Activated T-cell treated with anti-CD3 and anti-CD28 coated beads, Interleukin-2, amount 50 U/mL, for 4 hours (primary cell): ENCODE measurements around the gene CSN2. TPM values are rescaled to one million over a fixed set of nuclear protein-coding genes. Genes with fewer than 3 reads are reported as not detected.
"Not testable (repeated sequence)": the region's sequence is repeated elsewhere in the genome, so short reads cannot be mapped to it uniquely, and the experiment has no call there.

ENCODE experiments used
- ATAC-seq, 2 donors: fragments of 200-7000 bp; cut with Tn5 transposase; one replicate each; pipeline ENCODE4 v1.10.0; 2021
- DNase-seq: peaks from one replicate; pipeline ENCODE4 v3.0.0-alpha.2; 2020
- H3K27me3 Mint-ChIP-seq: one replicate; pipeline ENCODE4 v1.8.0; 2021; ENCODE audit warnings: low read depth, mixed read lengths
- H3K36me3 Mint-ChIP-seq: one replicate; pipeline ENCODE4 v1.8.0; 2022; ENCODE audit warnings: mixed read lengths; ENCODE audit not compliant: insufficient read depth
- H3K4me1 Mint-ChIP-seq: one replicate; pipeline ENCODE4 v1.8.0; 2021; ENCODE audit warnings: low read depth, mixed read lengths
- H3K4me3 Mint-ChIP-seq: one replicate; pipeline ENCODE4 v1.8.0; 2021; ENCODE audit warnings: mild to moderate bottlenecking, moderate library complexity, mixed read lengths
- H3K9me3 Mint-ChIP-seq: one replicate; pipeline ENCODE4 v1.8.0; 2021; ENCODE audit warnings: mixed read lengths
- total RNA-seq, 3 donors: library from RNA; stranded (reverse); gene quantifications; one replicate each; pipeline ENCODE4 v1.2.1, GENCODE V29; 2021

The CSN2 gene
- total RNA-seq, 3 donors from 2014 or later, result not detected

DNA sequence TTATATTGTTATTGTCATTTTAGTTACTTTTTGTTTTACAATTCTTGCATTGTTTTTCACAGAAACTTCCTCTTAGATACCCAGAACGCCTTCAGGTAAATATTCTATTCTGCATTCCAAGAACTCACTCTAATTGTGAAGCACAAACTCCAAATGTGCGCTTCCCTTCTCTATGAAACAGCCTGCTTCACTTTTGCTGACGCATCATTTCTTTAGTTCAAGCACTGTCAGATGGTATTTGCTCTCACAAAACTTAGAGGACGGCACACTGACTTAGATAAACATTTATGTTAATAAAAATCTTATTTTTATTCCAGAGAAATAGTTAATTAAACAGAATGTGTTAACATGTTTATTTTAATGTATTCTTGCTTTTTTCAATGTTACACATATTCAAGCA, 31.4 kb downstream of the CSN2 start:
- ATAC-seq, result no peak
- H3K27me3 Mint-ChIP-seq, result no peaks in the 10 kb centered on the region
- H3K4me1 Mint-ChIP-seq, result no peaks in the 10 kb centered on the region
- no peak for DNase-seq
- no peak overlapping the region for H3K4me3 Mint-ChIP-seq
- no peaks in the 10 kb centered on the region for H3K9me3 Mint-ChIP-seq
- H3K36me3 Mint-ChIP-seq, result no peaks in the 10 kb centered on the region

DNA sequence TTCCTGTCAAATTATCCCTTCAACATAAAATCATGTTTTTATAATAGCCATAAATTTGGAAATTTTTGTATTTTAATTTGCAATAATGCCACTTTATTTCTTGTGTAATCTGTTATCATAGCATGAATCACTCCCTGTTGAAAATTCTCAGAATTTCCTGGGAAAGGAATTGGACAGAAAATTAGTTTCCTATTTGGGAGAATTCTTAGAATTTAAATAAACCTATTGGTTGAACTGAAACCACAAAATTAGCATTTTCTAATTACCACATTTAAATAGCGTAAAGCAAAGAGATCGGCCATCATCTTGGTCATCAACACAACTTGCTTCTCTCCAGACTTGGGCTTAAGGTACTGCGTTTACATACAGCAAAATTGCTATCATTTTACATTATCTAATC, 34.8 kb downstream of the CSN2 start, which contains the start of gene CSN1S1:
Gene CSN1S1, plus strand, starts transcription at position 301 of the 400 bp plus-strand sequence. CDS start 1,488 bp downstream, outside the sequence.
- Mint-ChIP-seq H3K9me3 (no peaks in the 10 kb centered on the region), H3K4me1 (no peaks in the 10 kb centered on the region), H3K36me3 (no peaks in the 10 kb centered on the region), H3K27me3 (no peaks in the 10 kb centered on the region), H3K4me3 (no peak within 1 kb of the TSS)
- ATAC-seq (no peak), DNase-seq (no peak)

DNA sequence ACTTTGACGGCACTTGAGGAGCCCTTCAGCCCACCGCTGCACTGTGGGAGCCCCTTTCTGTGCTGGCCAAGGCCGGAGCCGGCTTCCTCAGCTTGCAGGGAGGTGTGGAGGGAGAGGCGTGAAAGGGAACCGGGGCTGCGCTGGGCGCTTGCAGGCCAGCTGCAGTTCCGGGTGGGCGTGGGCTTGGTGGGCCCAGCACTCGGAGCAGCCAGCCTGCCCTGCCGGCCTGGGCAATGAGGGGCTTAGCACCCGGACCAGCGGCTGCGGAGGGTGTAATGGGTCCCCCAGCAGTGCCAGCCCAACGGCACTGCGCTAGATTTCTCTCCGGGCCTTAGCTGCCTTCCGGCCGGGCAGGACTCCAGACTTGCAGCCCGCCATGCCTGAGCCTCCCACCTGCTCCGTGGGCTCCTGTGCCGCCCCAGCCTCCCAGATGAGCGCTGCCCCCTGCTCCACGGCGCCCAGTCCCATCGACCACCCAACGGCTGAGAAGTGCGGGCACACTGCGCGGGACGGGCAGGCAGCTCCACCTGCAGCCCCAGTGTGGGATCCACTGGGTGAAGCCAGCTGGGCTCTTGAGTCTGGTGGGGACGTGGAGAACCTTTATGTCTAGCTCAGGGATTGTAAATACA, 41.6 kb downstream of the CSN2 start:
- not testable (repeated sequence) for H3K36me3 Mint-ChIP-seq, ATAC-seq, H3K9me3 Mint-ChIP-seq, H3K27me3 Mint-ChIP-seq, H3K4me1 Mint-ChIP-seq, H3K4me3 Mint-ChIP-seq, DNase-seq

DNA sequence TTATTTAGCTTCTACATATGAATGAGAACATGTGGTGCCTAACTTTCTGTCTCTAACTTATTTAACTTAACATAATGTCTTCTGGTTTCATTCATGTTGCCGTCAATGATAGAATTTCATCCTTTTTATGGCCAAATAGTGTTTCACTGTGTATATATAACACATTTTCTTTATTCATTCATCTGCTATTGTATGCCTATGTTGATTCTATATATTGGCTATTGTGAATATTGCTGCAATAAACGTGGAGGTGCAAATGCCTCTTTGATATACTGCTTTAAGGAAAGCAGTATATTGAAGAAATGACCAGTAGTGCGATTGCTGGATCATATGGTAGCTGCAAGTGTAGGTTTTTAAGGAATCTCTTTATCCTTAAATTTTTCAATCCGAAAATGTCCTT, 44.7 kb downstream of the CSN2 start:
- H3K36me3 Mint-ChIP-seq, result no peaks in the 10 kb centered on the region
- no peaks in the 10 kb centered on the region for H3K27me3 Mint-ChIP-seq
- ATAC-seq, result no peak
- H3K4me3 Mint-ChIP-seq, result no peak overlapping the region
- H3K4me1 Mint-ChIP-seq, result no peaks in the 10 kb centered on the region
- H3K9me3 Mint-ChIP-seq, result no peaks in the 10 kb centered on the region
- no peak for DNase-seq

DNA sequence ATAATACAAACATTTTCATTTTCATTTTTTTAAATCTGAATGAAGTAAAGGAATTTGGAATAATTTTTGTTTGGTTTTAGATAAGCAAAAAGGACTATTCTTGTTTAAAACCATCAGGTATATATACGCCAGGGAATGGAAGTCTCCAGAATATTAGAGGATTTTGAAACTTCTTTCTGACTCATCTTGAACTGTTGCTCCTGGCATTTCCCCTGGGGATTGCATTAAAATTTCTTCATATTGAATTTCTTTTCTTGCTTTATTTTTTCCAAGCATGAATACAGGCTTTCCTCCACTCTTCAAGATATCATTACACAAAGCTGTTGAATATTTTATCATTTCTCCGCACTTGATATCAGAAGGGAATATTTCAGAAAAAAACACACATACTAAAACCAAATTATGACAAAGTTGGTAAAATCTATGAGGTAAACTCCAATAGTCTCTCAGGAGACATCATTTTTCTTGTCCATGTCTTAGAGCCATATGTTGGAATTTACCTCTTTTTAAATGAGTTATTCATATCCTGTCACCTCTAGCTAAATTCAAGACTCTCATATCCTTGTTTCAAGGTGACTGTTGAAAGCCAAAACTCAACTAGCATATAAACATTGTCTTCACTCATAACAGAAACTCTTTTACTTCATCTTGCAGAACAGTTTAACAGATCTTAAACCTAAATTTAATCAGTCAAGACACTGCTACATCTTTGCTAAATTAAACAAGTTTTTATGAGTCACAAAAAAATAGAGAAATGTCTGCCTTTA, 55.3 kb downstream of the CSN2 start:
- DNase-seq (no peak), ATAC-seq (no peak)
- H3K9me3 Mint-ChIP-seq, result no peaks in the 10 kb centered on the region
- peaks cover 2% of the 10 kb centered on the region for H3K27me3 Mint-ChIP-seq
- H3K4me1 Mint-ChIP-seq, result no peaks in the 10 kb centered on the region
- no peaks in the 10 kb centered on the region for H3K36me3 Mint-ChIP-seq
- H3K4me3 Mint-ChIP-seq, result no peak overlapping the region

DNA sequence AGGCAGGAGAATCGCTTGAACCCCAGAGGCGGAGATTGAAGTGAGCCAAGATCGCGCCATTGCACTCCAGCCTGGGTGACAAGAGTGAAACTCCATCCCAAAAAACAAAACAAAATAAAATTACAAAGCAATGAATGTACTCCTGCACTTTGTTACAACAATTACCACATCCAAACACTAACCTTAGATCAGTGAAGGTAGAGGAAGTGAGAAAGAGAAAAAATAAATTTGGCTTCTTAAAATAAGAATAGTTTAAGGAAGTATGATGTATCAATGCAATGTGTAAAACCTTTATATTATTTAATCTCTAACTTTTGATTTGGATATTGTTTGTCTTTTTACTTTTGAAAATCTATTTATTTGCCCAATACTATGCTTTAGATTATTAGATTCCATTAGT, 56.3 kb downstream of the CSN2 start:
- no peaks in the 10 kb centered on the region for H3K4me1 Mint-ChIP-seq
- ATAC-seq, result no peak
- no peaks in the 10 kb centered on the region for H3K27me3 Mint-ChIP-seq
- H3K36me3 Mint-ChIP-seq, result no peaks in the 10 kb centered on the region
- DNase-seq, result no peak
- H3K4me3 Mint-ChIP-seq, result no peak overlapping the region
- H3K9me3 Mint-ChIP-seq, result no peaks in the 10 kb centered on the region

DNA sequence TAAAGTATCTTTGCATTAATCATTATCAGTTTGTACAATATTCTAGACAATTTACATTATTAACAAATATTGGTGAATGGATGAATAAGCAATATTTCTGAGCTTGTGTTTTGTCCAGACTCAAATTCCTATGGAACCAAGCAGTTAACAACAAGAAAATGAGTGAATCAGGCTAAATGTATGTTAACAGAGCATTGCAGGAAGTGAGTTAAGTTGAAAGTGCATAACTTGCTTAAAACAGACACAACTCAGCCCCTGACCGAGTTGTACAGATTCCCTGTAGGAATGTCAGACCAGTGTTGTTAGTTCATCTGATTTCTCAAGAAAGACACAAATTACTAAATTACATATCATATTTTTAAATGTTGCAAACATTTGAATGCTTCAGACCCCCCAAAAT, 58.4 kb downstream of the CSN2 start:
- H3K4me1 Mint-ChIP-seq, result no peaks in the 10 kb centered on the region
- no peak for DNase-seq
- H3K4me3 Mint-ChIP-seq, result no peak overlapping the region
- H3K36me3 Mint-ChIP-seq, result no peaks in the 10 kb centered on the region
- no peak for ATAC-seq
- H3K27me3 Mint-ChIP-seq, result peaks cover 1% of the 10 kb centered on the region
- H3K9me3 Mint-ChIP-seq, result no peaks in the 10 kb centered on the region

Other genes starting within 250 kb of the CSN2 start
- gene SULT1B1, start 205.1 kb downstream of the CSN2 start, total RNA-seq, result under 1 TPM in 2 of 3 donors, not detected in 1; 0.05 to 0.18 TPM
- not detected for gene SULT1E1, start 105.6 kb downstream of the CSN2 start, total RNA-seq
- gene CSN1S1, start 34.7 kb downstream of the CSN2 start, total RNA-seq, result not detected
- gene STATH, start 30.2 kb upstream of the CSN2 start, total RNA-seq, result not detected
- gene HTN3, start 62.7 kb upstream of the CSN2 start, total RNA-seq, result not detected
- not detected for gene HTN1, start 84.7 kb upstream of the CSN2 start, total RNA-seq
- gene PRR27, start 188.5 kb upstream of the CSN2 start, total RNA-seq, result not detected
- gene ODAM, start 230.0 kb upstream of the CSN2 start, total RNA-seq, result not detected